GM21528 (cell line): ENCODE measurements around the gene MYO5B.
A peak's percentile ranks its signal among the peaks of the same experiment; 100 is the strongest.

ENCODE experiments used
- ATAC-seq: cut with Tn5 transposase; IDR thresholded peaks from one replicate; pipeline ENCODE4 v1.9.1; 2021; ENCODE audit warnings: mild to moderate bottlenecking, moderate library complexity; ENCODE audit not compliant: unreplicated experiment, low FRiP score

Gene MYO5B

DNA sequence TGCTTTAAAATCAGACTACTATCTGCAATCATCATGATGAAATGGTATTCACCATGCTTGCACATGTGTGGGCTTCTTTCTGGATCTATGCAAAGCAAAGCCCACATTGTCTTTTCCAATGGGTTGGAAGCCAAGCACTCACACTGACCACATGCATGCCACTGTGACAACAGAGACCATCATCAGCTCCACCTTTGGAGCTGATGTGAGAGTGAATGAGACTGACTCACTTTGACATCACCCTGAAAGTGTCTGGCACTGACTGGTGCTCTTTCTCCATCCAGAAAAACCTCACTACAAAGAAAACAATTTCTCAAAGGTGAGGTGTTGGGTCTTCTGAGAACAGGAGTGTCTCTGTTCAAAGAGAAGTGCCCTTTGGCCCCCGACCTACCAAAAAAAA lies 4.7 kb downstream of the MYO5B start:
- no peak for ATAC-seq

DNA sequence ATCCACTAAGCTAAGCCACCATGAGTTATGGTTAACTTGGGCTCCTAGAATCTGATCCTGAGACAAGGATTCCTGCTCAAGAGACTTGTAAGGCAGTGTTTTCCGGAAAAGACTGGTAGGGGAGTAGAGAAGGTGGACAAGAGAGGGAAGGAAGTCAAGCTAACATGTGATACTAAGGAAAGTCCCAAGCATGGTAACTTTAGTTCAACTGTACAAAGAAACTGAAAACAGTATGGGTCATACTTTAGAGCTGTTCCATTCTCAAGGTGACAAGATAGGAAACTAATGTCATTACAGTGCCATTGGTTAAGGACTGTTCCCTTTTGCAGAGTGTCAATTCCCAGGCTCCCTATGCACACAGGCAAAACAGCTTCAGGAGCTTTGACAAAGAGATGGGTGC lies 5.8 kb downstream of the MYO5B start:
- ATAC-seq, result peak; percentile 67

DNA sequence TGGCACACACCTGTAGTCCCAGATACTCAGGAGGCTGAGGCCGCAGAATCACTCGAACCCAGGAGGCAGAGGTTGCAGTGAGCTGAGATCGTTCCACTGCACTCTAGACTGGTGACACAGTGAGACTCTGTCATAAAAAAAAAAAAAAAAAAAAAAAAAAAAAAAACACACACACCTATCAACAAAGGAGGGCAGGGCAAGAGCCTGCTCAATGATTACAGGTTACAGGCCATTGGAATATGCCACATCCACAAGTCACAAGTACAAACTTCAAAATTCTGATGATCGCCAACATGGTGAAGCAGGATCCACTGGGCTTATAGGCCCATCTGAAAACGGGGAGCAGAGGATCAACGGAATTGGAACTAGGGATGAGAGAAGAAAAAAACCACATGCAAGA lies 6.3 kb downstream of the MYO5B start:
- ATAC-seq, result no peak

DNA sequence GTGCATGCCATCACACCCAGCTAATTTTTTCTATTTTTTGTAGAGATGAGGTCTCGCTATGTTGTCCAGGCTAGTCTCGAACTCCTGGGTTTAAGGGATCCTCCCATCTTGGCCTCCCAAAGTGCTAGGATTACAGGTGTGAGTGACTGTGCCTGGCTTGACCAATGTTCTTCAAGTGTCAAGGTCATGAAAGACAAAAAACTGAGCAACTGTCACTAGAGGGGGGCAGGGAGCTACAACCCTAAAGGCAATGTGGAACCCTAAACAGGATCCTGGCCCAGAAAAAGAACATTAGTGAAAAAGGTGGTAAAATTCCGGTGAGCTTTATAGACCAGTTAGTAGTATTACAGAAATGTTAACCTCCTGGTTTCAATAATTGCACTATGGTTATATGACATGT lies 7.3 kb downstream of the MYO5B start:
- no peak for ATAC-seq

DNA sequence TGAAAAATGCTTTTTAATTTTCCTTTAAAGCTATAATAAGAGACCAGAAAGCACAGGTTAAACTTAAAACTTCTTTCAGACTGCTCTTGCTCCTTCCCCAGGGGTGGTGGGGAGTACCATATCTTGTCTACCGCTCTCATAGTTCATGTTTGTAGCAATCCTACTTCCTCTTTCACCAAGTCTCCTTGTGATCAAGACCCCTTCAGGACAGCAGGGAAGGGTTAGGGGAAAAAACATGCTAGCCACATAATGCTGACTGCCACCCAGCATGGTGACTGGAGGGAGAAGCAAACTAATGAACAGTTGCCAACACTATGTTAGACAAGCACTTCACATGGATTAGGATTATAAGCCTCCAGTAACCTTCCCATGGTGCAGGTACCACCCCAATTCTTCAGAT lies 8.6 kb downstream of the MYO5B start:
- no peak for ATAC-seq

DNA sequence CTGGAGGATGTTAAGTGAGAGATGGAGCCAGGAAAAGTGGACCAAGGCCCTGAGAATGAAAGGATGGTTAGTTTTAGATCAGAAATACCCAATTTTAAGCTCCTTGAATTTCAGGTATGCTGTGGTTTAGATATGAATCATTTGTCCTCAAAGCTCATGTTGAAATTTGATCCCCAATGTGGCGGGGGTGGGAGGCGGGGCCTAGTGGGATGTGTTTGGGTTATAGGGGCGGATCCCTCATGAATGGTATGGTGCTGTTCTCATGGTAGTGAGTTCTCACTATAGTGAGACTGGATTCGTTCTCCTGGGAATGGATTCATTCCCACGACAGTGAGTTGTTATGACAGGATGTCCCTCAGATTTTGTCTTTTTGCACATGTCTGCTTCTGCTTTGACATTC lies 11.4 kb downstream of the MYO5B start:
- no peak for ATAC-seq

DNA sequence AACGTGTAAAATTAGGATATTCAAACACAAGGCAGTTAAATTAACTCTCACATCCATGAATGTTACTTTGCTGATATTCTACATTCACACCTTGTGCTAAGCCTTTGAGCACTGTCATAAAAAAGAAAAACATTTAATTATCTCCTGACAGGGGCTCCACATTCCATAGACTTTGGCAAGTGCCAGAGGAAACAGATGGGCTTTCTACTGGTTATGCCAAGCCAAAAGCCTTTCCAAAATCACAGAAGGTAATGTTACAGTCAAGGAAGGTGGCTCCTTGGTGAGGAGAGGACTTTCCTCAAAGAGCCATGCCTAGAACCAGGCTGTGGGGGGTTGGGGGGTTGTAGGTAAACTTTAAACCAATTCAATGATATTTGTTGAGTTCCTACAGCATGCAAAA lies 12.4 kb downstream of the MYO5B start:
- no peak for ATAC-seq

DNA sequence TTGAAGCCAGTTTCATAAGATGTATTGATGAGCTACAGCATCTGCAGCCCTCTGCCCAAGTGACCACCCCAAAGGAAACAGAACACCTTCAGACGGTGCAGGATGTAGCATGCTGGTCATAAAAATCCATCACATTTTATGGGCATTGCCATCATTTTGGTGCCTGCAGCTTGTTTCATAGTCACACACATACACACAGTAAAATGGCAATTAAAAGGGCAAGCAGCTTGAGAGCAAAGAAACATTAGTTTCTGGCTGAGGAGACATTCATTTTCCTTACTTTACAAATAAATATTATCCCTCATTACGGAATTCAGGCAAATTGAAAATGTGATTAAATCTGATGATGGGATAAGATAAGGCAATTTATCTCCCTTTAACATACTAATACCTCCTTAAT lies 13.4 kb downstream of the MYO5B start:
- ATAC-seq, result no peak

DNA sequence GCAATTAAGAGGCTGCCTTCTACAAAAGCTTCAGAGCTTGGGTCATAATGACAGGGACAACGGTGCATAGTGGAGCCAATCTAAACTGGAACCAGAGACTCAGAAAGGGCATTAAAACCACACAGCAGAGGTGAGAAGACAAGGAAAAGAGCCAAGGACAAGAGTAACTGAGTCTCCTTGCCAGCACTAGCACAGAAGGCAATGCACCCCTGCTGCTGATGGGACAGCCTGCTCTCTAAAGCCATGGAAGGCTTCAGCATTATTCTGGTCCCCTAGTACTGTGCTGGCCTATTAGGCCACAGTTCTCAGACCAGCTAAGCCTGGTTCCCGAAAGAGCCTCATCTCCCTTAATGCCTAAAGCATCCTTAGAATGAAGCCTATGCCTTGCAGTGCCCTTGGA lies 15.5 kb downstream of the MYO5B start:
- no peak for ATAC-seq

DNA sequence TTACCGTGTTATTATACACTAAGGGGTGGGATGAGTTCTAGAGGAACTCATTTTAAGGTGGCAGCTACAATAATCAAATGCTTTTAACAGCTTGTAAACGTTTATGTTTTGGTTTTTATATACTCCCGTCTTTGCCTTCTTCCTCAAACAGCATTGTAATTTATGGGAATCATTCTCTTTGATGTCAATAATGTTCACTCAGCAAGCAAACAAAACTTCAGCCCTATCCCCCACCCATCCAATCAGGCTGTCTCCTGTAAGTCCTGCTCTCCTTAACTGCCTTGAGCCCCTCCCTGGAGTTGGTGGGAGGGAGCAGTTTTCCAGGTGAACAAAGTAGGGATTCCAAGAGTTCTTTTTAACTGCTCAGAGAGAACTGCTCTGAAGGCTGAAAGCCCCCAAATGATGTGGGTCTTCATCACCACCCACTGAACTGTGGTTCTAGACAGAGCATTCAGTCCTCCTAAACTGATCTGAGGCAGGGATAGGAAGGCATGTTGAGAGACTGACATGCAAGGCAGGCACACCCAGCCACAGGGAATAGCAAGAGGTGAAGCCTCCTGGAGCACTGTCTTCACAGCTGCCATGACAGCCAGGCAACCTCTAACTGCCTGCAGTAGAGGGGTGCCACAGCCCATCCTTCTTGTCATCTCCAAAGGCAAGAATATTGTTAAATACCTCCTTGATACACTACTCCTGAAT lies 17.5 kb downstream of the MYO5B start:
- ATAC-seq, result no peak

DNA sequence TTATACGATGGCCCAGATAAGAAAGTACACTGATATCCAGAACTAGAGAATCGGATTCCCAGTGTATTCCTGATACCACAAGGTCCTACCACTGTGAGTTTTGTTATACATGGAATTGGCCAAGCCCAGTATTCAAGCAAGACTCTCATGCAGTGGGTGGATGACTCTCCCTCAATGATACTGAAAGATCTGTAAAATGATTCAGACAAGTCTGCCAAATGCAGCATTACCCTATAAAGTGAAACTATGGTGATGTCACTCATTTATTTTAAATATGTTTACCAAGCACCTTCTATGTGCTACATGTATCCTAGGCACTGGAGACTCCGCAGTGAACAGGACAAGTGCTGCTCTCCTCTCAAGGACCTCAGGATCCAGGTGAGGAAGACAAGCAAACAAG lies 22.6 kb downstream of the MYO5B start:
- ATAC-seq, result no peak

DNA sequence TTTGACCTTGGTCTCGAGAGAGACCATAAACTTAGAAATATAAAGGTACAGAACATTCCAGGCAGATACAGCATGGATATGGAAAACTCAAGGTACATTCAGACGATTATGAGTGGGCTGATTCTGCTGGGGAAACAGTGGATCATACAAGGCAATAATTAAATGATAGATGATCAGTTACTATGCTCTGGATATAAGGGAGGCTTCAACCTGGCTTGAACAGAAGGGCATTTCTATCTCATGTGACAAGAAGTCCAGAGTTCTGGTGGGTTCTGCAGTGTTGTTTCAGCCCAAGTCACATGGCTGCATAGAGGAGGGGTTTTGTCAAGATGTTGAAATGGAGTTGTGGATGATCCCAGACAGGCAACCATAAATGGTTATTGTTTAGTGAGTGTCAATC lies 23.5 kb downstream of the MYO5B start:
- ATAC-seq, result no peak

DNA sequence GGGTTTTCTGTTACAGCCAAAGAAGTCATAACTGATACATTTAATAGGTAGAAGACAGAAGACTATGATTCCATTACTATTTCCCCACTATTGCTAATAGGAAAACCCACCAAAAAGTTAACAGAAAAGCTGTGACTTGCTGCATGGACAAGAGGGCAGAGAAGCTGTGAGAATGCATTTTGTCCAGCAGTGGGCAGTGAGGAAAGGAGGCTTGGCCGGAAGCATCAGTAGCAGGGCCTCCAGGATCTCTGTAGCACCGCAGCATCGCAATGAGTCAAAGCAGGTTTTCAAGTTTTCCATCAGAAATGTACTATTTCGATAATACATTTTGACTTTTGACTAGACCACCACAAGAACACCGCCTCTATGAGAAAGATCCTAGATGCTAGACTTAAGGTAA lies 24.9 kb downstream of the MYO5B start:
- no peak for ATAC-seq

DNA sequence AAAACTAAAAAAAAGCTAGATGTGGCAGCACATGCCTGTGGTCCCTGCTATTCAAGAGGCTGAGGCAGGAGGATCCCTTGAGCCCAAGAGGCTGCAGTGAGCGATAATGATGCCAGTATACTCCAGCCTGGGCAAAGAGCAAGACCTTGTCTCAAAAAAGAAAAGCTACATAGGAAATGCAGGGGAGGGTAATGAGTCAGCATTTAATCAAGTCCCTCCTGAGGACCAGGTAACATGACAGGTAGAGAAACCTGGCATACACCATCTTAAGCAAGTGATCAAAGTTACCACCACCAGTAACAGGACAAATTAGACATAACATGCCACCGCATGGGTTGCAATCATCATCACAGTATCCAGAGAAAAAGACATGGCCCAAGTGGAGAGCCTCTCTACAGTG lies 25.8 kb downstream of the MYO5B start:
- no peak for ATAC-seq

DNA sequence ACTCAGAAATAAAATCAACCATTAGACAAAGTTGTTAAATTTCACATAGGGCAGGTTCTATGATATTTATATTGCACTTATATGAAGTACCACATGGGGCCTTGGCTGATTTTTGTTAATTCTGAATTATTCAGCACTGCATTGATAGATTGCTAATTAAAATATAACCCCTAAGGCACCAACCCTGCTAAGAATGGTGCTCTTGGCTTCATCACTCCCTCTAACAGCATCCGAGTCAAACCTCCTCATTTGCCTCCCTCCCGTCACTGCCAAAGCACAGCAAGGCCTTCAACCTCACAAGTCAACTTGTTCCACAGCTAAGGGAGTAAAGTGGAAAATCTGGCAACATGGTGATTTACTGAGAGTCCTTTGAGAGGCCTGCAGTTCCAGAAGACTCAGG lies 27.0 kb downstream of the MYO5B start:
- no peak for ATAC-seq

DNA sequence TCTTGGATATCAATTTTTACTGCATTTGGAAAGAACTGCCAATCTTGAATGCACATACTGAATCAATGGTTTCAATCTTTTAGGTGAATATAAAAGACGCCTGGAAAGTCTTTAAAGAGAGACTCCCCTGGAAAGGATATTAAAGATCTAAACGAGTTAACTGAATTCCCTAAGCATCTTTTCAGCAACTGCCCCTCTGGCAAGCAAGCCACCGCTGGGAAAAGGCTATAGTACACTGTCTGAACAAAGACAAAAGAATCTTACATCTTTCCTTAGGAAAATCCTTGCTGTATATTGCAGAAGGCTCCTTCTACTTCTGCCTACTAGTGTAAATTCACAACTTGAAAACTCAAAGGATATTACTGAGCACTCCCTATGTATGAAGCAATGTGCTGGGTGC lies 28.0 kb downstream of the MYO5B start:
- no peak for ATAC-seq

DNA sequence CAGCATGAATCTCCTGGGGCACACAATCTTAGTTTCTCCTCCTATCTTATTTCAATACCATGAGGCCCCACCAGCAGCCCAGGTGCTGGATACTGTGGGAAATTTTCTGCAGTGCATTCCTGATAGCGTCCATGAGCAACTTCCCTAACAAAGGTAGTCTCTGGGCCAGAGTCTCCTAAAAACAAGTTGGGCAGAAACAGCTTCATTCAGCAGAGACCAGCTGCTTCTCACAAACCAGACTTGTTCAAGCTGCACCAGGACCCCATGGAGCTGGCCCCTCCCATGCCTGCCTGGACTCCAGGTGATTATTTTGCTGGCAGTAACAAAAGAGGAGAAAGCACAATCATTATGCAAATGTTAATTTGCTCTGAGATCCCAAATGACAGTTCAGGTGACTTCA lies 31.4 kb downstream of the MYO5B start:
- no peak for ATAC-seq

DNA sequence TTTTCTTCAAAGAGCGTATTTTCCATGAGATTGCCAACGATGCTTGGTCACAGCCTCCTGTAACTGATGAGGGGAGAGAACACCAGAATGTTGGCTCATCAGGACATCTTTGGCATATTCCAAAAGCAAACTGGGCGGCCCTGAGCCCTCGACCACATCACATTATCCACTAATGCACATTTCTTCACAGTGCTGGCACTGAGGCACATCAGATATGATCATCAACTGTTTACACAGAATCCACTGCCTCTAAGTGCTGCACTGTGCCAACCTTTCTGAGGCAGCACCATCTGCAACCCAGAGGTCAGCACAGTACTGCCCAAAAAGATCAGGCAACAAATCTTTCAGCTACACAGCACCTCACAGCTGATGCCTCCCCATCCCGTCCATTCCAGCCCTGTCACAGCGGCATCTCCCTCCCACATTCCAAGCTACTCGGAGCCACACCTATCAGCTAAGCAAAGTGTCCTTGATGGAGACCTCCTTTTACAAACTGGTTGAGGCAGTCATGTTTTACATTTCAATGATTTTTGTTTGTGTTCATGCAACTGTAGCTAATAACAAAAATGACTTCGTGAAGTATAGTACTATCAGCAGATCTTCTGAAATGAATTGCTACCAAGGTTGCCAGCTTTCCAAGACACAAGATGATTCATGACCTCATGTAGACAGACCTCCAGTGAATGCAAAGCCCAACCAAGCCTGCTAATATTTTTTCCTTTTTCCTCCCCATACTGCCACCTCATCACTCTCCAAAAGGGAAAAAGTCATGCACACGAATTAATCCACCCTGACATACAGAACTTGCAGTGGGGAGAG lies 32.3 kb downstream of the MYO5B start:
- no peak for ATAC-seq

DNA sequence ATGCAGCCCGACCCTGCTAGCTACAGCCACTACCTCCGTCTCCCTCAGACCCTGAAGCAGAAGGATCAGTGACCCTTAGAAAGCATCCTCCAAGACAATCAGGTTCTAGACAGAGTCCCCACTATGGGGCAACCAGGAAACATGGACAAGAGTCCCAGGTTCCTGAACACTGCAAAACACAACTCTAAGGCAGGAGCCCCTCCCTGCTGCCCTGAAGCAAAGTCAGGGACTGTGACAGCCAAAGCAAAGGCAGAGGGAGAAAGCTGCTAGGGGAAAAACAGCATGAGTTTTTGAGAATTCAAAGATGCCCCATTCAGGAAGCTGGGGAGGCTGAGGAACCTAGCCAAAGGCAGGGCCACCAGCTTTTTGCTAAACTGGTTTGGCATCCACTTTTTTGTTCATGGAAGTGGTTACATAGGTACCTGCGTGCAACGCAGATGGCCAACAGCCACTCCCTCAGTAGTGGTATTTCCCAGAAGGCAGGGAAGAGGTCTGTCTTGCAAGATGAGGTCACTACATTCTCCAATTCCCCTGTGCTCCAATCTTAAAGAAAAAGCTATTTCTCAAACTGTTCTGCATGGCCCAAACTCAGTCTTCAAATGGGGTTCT lies 33.2 kb downstream of the MYO5B start:
- ATAC-seq, result no peak

DNA sequence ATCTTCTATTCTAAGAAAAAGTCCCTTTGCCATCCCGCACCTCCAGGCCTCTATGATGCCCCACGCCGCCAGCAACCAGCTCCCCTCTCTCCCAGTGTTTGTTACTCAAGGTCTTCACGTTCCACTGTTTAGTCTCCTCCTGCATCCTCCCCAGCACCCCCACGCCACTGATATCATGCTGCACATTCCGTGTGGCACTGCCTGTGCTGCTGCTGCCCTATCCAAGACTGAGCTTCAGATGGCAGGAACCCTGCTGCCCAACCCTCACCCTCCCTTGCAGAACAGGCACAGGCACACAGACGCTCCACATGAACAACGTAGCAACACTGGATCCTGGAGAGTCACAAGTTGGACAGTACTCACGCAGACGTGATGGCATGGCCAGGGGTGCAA lies 35.3 kb downstream of the MYO5B start:
- ATAC-seq, result no peak

DNA sequence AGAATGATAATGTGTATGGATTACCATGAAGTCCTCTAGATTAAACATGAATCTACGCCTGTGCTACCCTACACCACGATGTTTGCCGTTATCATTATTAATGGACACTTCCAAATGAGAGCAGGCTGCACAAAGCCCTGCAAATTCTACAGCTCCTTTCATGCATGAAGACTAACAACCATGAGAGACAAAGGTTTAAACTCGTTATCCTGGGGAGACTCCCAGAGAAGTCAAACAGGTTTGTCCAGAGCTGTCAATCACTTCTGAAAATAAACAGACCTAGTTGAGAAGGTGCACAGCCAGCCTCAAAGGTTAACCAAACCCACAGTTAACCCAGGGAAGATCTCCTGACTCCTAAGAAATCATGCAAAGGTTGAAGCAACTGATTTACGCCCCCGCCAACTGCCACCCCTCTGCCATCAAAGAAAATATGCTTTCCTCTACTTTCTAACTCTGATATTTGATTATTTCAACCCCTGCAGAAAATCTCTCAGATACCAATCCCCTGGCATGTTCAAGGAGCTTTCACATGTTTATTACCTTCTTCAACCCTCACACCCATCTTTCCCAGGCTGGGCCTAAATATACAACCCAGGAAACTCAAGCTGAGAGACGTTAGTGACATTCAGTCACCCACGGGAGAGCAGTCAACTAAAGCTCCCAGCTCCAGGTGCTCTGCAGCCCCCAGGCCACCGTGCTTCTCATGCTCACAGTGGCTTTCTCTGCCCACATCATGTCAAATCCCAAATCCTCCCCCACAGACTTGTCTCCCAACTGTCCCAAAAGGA lies 35.9 kb downstream of the MYO5B start:
- ATAC-seq, result no peak
